ENCODE data around the gene NCEH1.
"Not testable (repeated sequence)": the region's sequence is repeated elsewhere in the genome, so short reads cannot be mapped to it uniquely, and the experiment has no call there.

Gene NCEH1

GRCh38 chr3:172707030-172707429 is 3.8 kb downstream of the NCEH1 start:
- DNase-seq (ENCODE audit: low read depth): no peak

GRCh38 chr3:172705170-172705569 is 5.7 kb downstream of the NCEH1 start:
- no peak for DNase-seq (ENCODE audit: low read depth)

- DNase-seq (ENCODE audit: low read depth): no peak
Observed at GRCh38 chr3:172704001-172704400, 6.9 kb downstream of the NCEH1 start.

- DNase-seq (ENCODE audit: low read depth): not testable (repeated sequence)
Observed at GRCh38 chr3:172702731-172703130, 8.1 kb downstream of the NCEH1 start.

- DNase-seq (ENCODE audit: low read depth): no peak
Observed at GRCh38 chr3:172702256-172702655, 8.6 kb downstream of the NCEH1 start.

- no peak for DNase-seq (ENCODE audit: low read depth)
Observed at GRCh38 chr3:172701751-172702150, 9.1 kb downstream of the NCEH1 start.

- DNase-seq (ENCODE audit: low read depth): no peak
Observed at GRCh38 chr3:172700936-172701455, 9.9 kb downstream of the NCEH1 start.

- no peak for DNase-seq (ENCODE audit: low read depth)
Observed at GRCh38 chr3:172700256-172700655, 10.6 kb downstream of the NCEH1 start.

- no peak for DNase-seq (ENCODE audit: low read depth)
Observed at GRCh38 chr3:172699031-172699430, 11.8 kb downstream of the NCEH1 start.

GRCh38 chr3:172698631-172699030 is 12.2 kb downstream of the NCEH1 start:
- DNase-seq (ENCODE audit: low read depth): no peak

GRCh38 chr3:172697558-172697957 is 13.3 kb downstream of the NCEH1 start:
- DNase-seq (ENCODE audit: low read depth): no peak

- no peak for DNase-seq (ENCODE audit: low read depth)
Observed at GRCh38 chr3:172696357-172696756, 14.5 kb downstream of the NCEH1 start.

- no peak for DNase-seq (ENCODE audit: low read depth)
Observed at GRCh38 chr3:172694573-172695246, 16.2 kb downstream of the NCEH1 start.

- no peak for DNase-seq (ENCODE audit: low read depth)
Observed at GRCh38 chr3:172692751-172693338, 18.0 kb downstream of the NCEH1 start.

GRCh38 chr3:172690936-172691335 is 19.9 kb downstream of the NCEH1 start:
- DNase-seq (ENCODE audit: low read depth): no peak

GRCh38 chr3:172688588-172688987 is 22.3 kb downstream of the NCEH1 start:
- DNase-seq (ENCODE audit: low read depth): no peak

GRCh38 chr3:172687501-172687900 is 23.4 kb downstream of the NCEH1 start:
- no peak for DNase-seq (ENCODE audit: low read depth)

GRCh38 chr3:172685331-172686214 is 25.3 kb downstream of the NCEH1 start:
- DNase-seq (ENCODE audit: low read depth): no peak

- DNase-seq (ENCODE audit: low read depth): no peak
Observed at GRCh38 chr3:172680684-172681083, 30.2 kb downstream of the NCEH1 start.

GRCh38 chr3:172679599-172679998 is 31.3 kb downstream of the NCEH1 start:
- DNase-seq (ENCODE audit: low read depth): no peak

- no peak for DNase-seq (ENCODE audit: low read depth)
Observed at GRCh38 chr3:172678068-172678467, 32.8 kb downstream of the NCEH1 start.

GRCh38 chr3:172676196-172676922 is 34.5 kb downstream of the NCEH1 start:
- no peak for DNase-seq (ENCODE audit: low read depth)

All from activated T-helper 9 cell treated with anti-CD3 and anti-CD28 coated beads, Interleukin-2, amount 50 U/mL, for 16 hours (primary cell).